GM18907 (cell line): ENCODE results near the gene CHST3.
"Not testable (repeated sequence)": the region's sequence is repeated elsewhere in the genome, so short reads cannot be mapped to it uniquely, and the experiment has no call there.

ENCODE experiments used
- ATAC-seq: cut with Tn5 transposase; IDR thresholded peaks from one replicate; pipeline ENCODE4 v1.9.1; 2021; ENCODE audit warnings: mild to moderate bottlenecking, moderate library complexity; ENCODE audit not compliant: unreplicated experiment

The CHST3 gene

DNA sequence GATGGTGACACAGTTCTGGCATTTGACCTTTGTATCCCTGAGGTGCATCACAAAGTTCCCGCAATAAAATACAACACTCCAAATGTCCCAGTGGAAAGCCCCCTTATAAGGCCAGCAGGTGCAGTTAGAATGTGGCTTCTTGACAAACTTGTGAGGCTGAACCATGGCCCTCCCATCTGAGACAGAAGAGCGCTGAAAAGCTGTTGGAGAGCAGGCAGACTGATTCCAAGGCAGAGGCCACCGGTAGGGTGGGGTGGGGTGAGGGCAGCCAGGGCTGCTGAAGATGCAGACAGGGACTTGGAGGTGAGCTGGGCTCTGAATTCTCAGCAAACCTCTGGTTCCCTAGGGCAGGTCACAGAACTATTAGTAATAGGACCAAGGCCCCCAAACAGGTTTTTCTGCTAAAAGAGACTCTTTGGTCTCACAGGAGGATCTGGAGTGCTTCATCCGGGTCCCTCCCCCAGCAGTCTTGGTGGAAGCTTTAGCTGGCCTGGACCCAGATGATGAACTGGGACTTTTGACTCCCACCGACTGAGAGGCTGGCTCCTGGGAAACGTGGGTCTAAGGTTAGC lies 15.6 kb upstream of the CHST3 start:
- ATAC-seq, result no peak

DNA sequence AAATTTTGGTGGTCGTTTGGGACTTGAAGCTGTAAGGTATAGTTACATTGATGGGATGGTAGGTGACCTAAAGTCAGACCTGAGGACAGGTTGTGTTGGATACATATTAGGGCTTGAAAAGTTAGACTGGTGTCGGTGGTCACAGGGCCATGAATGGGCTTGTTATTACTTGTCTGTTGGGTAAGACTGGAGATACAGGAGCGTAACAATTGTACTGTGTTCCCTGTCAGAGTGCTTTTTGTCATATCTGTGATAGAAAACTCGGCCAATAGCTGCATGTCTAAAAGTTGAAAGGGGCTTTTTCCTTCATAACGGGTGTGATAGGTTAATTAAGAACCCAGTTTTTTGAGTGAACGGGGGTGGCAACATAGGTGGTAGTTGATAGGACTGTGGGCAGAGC lies 13.5 kb upstream of the CHST3 start:
- no peak for ATAC-seq

DNA sequence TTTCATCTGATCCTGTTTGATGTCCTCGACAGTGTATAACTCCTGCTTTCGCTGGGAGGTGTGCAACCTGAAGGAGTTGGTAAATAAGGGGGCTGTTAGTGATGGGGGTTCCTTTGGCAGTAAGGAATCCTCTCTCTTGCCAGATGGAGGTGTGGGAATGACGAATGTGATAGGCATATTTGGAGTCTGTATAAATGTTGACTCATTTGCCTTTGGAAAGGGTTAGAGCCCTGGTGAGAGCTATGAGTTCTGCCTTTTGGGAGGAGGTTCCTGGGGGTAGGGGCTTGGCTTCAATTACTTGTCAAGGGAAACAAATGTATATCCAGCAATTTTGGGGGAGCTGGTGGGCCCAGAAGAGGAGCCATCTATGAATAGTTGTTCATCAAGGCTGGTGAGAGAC lies 11.4 kb upstream of the CHST3 start:
- ATAC-seq, result no peak

DNA sequence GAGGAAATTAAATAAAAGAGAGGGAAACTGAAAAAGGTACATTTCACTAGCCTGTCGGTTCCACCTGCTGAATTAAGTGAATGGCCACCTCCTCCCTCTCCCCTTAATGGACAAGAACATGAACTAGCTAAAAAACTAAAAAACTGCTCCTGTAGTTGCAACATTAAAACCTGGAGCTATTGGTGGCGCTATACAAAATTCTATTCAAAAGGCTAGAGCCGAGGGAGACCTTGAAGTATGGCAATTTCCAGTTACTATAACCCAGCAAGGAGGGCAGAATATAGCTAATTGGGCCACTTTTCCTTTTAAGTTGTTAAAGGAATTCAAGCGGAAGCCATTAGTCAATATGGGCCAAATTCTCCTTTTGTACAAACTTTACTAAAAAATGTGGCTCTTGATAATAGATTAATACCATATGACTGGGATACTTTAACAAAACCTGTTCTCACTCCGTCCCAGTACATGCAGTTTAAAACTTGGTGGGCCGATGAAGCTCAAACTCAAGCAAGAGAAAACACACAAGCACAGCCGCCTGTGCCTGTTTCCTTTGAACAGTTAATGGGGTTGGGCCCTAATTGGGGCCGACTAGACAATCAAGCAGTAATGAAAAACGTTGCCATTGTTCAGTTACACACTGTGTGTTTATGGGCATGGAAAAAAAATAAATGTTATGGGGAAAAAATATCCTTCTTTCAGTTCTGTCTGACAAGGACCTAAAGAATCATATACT lies 6.5 kb upstream of the CHST3 start:
- ATAC-seq, result no peak

DNA sequence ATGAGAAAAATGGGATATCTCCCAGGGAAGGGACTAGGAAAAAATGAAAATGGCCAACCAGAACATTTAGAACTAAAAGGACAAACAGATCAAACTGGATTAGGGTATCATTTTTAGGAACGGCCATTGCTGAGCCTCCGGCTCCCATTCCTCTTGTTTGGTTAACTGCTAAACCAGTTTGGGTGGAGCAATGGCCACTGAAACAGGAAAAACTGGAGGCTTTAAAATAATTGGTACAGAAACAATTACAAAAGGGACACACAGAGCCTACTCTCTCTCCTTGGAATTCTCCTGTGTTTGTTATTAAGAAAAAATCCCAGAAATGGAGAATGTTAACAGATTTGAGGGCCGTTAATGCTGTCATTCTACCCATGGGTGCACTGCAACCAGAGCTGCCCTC lies 4.7 kb upstream of the CHST3 start:
- ATAC-seq, result no peak

DNA sequence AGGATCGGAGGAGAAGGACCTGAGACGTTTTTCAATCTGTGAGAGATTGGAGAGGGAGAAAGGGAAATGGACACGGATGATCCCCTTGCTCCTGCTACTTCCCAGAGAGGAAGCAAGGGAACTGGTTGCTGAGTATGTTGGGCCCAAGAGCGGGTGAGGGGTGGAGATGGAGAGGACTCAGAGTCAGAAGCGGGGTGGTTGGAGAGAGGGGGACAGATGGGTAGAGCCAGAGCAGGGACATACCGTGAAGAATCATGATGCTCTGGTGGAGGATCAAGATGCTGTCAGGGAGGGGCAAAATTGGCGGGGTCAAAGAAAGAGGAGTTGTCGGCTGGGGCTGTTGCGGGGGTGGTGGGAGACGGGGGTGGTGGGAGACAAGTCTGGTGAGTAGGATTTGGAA lies 2.4 kb upstream of the CHST3 start:
- ATAC-seq, result no peak

DNA sequence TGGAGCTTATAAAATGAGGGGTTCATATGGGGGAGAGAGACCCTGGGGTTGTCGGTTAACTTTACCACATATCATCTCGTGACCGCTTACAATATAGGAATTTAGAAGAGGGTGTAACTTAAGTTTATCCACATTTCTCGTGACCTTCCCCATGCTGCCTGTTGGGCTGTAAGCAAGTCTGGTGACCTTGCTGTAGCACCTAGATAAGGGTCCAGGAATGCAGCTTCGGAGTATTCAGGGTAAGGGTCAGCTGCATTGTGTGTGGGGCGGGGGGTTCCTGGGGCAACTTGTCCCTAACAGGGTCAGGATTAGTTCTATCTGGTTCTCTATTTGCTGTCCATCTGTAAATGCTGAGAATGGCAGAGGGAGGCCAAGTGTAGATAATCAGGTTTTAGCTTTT lies 1.3 kb upstream of the CHST3 start:
- ATAC-seq, result no peak

DNA sequence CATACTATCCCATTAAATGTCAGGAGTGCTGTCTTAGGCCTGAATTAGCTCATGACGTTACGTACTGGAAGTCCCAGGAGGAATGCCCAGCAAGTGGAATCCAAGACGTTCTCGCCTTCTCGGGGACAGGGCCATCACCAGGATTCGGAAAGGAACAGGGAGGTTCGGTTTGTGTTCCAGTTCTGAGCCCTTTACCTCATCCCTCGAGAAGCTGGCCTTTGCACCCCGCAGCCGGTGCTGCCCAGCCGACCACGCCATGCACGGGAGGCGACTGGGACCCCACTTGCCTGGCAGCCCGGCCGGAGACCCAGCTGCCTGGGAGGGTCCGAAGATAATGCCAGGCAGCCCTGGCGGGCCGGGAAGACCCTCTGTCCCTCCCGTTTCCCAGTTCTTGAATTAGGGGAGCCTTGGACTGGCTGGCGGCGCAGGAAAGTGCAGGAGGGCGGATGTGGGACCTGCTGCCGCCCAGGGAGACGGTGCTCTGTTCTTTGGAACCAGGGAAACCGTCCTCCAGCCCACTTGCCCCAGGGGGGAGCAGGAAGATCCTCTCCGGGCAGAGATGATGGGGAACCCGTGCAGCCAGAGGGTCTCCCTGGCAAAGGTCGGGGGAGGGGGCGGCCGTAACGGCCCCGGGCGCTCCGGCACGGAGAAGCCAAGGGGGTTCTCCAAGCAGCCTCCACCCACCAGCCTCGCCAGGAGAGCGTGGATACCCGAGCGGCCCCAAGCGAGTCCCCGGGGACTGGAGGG lies 671 bp upstream of the CHST3 start:
- ATAC-seq, result no peak

DNA sequence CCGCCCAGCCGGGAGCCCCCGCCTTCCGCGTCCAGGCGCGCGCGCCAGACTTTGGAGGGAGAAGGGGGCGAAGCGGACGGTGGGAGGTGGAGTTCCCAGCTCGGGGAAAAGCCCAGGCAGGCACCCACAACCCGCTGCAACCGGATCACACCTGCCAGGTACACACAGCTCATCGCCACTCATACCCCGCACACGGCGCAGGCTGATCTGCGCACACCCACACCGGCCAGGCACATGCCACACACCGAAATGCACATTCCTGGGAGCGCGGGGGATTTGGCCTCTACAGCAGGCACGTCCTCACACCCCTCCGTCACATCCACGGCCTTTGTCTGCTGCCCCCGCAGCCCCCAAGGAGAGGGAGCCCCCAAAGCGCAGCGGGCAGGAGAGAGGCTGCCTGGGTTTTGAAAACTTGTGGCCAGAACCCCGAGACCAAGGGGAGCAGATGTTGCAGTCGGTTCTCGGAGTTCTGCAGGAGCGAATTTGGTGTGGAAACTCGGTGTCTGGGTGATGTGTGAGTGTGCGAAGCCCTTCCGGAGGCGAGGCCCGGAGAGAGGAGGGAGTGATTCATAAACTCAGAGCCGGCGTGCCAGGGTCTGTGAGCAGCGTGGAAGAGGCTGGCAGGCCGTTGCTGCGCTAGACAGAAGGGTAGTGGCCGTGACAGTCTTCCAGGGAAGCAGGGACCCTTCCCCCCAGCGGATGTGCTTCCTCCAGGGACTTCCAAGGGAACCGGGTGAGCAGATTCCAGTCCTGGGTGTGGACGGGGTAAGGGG lies 734 bp downstream of the CHST3 start:
- no peak for ATAC-seq

DNA sequence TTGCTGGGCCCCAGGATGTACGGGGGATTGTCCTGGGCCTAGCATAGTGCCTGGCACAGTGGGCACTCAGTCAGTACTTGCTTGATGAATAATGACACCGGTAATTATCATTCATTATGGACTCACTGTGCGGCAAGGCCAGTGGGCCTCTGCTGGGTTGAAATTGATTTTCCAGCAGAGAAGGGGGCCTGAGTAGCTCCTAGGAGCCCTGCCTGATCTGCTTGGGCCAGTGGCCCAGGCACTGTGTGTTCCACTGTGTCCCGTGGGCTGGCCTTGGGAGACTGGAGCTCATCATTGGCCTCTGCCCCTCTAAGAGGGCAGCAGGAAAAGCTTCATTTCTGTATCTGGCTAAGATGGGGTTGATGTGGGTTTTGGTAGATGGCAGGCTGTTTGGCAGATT lies 1.4 kb downstream of the CHST3 start:
- no peak for ATAC-seq

DNA sequence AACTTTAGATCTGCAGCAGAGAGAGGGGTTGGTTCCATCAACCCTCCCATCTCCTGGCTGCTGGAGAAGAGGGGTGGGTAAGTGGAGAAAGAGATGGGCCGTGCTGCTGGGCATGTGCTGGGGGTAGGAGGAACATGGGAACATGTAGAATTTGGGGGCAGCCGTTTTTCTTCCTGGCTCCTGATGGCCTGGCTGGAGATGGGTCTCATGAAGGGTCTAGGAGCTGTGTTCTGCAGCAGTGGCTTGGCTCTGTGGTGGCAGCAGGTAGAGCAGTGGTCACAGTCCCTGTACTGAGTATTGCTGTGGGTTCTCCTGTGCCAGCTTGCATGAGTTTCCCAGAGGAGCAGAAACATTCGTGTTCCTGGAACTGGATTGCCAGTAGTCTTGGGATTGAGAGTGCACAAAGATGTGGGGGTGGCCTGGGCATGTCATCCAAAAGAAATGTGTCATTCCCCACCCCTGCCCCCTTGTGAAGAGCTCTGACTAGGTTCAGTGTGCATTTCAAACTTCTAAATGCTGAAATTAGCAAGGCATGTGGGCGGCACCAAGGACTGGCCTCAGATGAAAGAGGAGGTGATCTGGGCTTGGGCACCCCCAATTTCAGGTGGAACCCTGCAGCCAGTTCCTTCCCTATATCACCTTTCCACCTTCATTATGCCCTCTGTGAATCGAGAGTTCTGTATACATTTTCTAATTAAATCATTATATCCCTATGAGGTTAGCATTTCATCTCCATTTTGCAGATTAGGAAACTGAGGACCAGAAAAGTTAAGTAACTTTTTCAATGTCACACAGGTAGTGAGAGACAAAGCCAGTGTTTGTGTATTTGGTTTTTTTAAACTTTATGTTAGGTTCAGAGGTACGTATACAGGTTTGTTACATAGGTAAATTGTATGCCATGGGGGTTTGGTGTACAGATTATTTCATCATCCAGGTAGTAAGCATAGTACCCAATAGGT lies 2.1 kb downstream of the CHST3 start:
- no peak for ATAC-seq

DNA sequence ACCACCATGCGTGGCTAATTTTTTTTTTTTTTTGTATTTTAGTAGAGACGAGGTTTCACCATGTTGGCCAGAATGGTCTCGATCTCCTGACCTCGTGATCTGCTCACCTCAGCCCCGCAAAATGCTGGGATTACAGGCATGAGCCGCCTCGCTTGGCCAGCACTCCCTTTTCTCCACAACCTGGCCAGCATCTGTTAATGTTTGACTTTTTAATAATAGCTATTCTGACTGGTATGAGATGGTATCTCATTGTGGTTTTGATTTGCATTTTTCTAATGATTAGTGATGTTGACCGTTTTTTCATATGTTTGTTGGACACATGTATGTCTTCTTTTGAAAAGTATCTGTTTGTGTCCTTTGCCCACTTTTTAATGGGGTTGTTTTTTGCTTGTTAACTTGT lies 3.8 kb downstream of the CHST3 start:
- ATAC-seq, result not testable (repeated sequence)

DNA sequence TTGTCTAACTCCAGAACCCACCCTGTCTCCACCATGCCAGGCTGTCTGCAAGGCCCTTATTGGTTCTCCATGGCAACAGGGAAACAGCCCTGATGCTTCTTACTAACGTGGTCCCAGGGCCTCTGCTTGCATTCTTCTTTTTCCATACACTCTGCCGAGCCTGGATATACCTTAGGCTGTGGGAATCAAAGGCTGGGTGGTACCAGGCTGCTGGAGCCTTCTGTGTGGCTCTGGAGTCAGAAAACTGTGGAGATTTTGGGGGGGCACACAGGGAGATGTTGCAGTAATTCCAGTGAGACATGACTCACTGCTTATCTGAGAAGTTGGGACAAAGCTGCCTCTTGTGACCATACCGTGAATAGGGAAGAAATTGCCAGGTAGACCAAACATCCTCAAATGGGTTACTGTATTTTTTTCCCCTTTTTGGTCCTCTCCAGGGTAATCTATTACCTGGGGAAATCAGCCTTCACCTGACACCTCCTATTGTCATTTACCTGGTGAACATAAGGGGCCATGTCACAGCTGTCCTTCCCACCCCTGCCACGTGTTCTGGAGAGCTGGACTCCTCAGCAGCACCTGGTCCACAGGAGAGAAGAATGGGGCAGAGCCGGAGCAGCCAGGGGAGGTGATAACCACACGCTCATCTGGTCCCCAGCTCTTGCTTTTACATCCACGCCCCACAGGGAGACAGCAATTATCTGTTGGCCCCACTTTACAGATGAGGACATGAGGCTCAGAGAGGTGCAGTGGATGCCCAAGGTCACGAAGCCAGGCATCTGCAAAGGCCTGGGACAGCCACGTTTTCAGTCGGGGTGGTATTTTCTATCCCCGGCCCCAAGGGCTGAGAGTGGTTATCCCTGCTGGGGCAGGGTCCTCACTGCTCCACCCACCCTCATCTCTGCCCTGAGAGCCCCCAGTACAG lies 4.6 kb downstream of the CHST3 start:
- no peak for ATAC-seq

DNA sequence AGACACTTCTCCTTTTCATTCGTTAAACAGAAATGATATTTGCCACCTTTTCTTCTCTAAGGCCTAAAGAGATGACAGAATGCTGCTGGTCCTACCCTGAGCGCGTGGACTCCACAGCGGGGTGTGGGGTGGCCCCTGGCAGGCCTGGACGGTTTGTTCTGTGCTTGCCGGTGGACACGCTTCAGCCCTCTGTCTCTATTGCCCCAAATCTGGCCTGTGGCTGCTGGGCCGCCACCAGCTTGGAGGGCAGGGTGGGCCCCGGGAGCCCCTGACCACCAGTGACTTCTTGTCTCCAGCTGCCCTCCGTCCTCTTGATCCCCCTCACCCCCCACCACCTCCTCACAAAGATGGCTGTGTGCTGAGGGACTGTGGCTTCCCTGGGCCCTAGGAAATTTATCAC lies 5.7 kb downstream of the CHST3 start:
- ATAC-seq, result no peak

DNA sequence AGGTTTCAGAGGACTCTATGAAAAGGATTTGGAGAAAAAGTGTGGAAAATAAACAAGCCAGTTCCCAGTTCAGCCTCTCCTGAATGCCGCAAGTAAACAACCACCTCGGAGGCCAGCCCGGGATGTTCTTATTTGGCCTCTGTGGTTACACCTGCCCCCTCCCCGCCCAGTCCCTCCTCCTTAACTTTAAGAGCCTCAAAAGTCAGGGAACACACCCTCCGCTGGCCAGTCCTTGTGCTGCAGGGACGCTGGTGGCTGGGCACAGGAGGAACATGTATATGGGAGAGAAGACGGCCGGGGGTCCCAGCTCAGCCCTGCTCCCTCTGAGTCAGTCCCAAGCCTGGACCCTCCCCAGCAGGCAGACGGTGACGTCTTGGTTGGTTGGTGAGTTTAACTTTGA lies 6.1 kb downstream of the CHST3 start:
- ATAC-seq, result no peak

DNA sequence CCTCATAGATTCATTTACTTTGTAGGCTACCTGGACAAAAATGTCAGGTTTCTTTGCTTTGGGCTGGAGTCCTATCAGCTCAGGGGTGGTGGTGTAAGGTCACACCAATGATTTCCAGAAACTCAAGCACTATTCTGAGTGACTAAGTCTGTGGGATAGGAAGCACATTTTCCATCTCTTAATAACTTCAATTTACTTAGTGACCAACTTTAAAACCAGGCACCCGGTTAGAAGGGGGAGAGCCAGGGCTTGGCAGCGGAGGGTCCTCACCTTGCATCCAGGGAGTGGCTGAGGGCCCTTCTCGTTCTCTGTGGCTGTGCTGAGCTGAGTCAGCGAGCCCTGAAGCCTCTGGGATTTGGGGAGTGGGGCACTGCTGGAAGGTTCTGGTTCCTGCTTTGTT lies 6.7 kb downstream of the CHST3 start:
- ATAC-seq, result no peak

DNA sequence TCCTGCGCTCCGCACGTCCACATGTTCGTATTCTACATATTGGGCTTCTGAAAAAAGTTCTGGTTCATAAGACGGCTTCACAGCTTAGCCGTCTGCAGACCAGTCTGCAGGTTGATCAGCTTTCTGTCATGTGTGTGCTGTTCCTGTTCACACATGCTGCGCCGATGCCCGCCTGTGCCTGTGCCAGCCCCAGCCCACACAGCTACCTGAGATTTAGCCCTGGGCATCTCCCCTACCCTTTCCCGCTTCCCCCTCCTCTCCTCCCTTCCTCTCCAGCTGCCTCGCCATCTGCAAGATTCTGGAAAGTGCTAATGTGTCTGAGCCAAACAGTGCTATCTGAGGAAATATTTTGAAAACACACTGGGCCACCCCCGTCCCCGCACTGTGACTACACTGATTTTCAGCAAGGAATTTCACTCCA lies 7.1 kb downstream of the CHST3 start:
- no peak for ATAC-seq

DNA sequence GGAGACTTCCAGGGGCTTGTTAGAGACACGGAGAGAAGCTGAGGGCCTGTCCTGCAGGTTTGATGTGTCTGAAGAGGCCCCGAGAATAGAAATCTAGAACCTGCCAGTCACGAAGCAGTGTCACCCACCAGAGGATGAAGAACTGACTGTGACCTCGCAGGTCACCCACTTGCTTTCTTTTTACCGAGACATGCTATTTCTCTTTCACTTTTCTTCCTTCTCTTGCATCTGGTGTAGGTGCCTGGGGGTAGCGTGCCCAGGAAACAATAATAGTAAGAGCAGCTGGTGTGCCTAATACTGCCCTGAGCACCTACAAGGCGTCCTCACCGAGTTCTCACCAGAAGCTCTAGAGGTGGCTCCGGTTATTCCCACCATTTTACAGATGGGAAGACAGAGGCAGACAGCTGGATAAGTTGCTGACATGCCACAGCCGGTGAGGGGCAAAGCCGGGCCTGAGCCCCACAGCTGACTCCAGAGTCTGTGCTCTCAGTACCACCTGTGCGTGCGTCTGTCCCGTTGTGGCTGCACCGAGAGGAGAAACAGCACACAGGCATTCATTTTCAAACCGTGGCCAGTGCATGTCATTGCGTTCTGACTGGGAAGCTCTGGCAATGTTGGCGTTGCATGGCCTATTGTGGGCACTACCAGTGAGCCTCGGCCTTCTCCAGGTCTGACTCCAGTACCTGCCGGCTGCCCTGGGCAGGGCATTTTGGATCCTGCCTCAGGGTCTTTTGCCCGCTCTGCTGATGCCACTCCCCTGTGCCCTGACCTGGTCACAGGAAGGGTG lies 7.8 kb downstream of the CHST3 start:
- ATAC-seq, result no peak
